GM13977 (cell line): ENCODE measurements around the gene SYT15.

Source experiments
- DNase-seq: peaks from one replicate; pipeline ENCODE4 v3.0.0; 2012; ENCODE audit warnings: low spot score
- CTCF ChIP-seq: IDR thresholded peaks from 2 replicates; pipeline ENCODE4 v1.5.1; 2012; ENCODE audit warnings: mild to moderate bottlenecking, control low read depth; ENCODE audit not compliant: insufficient read depth; ENCODE audit errors: extremely low read depth, missing control alignments
- in situ Hi-C: fragments of 300-500 bp; cut with MboI; formaldehyde crosslinking; loops from one replicate; pipeline ENCODE4 v1.12.0; 2022; ENCODE audit warnings: low sequenced_read_pairs, low pct_unique_long_range_greater_than_20kb, mixed read lengths, inconsistent platforms; ENCODE audit not compliant: unreplicated experiment

The SYT15 gene

GRCh38 chr10:46555713-46556514, 23.0 kb upstream of the SYT15 start:
- no peak for TF ChIP-seq CTCF
- DNase-seq = no peak
- in situ Hi-C loops = no loop called here

DNA sequence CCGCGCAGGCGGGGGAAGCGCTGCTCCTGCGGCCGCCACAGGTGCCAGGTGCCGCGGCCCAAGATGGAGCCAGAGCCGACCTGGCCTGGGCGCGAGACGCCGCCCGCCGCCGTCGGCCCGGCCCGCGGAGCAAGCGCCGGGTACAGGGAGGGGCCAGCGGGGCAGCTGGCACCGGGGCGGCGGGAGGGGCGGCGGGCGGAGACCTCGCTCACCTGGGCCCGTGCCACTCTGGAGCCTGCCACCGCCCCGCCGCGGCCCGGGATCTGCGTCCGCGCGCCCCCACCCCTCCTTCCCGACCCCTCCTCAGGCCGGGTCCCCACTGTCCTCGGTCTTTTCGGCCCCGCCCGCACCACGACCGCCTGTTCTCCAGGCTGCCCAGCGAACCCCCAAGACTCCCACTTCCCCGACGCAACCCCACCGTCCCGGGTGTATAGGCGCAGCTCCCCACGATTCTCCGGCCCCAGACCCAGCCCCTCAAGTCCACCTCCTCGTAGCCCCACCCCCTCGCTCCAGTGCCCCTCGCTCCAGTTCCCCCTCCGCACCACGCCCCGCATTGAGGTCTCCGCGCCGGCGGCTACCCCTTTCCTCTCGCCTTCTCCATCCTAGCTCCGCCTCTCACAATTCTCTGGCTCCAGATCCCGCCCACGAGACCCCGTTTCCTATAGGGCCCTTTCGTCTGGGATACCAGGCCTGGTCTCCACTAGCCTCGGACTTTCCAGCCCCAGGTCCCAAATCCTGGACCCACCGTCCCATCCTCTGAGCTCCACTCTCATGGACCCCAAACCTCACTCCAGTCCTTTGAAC, 22.2 kb upstream of the SYT15 start, which contains the start of gene GPRIN2:
GPRIN2 (minus strand) TSS at position 144 of the 804 bp plus-strand sequence. CDS start 5,922 bp downstream, outside the sequence.
- TF ChIP-seq CTCF = no peak
- in situ Hi-C loops = no loop called here
- no peak for DNase-seq

DNA sequence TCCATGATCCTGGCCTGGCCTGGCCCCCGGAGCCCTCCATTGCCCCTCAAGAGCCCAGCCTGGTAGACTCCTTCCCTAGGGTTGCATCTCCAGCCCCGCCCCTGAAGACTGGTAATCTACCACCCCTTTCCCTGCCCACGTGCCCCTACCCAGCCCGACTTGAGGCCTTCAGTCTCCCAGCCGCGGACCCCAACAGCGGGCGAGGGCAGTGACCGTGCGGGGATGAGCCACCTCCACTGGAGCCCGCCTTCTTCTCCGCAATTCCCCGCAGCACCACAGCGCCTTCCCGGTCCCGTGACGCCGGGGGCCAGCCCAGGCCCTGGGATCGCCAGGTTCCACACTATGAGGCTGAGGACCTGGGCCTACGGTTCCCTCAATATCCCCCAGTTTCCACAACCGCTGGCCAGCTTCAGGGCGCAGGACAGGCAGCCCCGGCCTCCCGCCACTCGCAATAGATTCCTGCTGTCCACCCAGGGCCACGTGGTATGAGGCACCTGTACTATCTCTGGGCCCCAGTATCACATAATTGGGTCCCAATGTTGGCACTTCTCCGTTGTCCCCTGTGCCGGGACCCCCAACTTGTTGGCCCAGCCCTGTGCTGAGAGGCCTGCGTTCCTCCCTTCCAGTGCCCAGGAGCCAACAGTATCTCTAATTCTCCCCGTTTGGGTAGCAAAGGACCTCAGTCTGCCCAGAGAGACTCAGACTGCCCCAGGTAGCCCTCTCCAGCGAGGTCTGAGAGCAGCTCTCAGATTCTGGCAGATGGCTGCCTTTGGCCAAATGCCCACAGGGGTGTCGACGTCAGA, 21.4 kb upstream of the SYT15 start:
- no peak for TF ChIP-seq CTCF
- in situ Hi-C loops = no loop called here
- no peak for DNase-seq

GRCh38 chr10:46558122-46558391, 20.9 kb upstream of the SYT15 start:
- TF ChIP-seq CTCF = no peak
- in situ Hi-C loops = no loop called here
- no peak for DNase-seq

DNA sequence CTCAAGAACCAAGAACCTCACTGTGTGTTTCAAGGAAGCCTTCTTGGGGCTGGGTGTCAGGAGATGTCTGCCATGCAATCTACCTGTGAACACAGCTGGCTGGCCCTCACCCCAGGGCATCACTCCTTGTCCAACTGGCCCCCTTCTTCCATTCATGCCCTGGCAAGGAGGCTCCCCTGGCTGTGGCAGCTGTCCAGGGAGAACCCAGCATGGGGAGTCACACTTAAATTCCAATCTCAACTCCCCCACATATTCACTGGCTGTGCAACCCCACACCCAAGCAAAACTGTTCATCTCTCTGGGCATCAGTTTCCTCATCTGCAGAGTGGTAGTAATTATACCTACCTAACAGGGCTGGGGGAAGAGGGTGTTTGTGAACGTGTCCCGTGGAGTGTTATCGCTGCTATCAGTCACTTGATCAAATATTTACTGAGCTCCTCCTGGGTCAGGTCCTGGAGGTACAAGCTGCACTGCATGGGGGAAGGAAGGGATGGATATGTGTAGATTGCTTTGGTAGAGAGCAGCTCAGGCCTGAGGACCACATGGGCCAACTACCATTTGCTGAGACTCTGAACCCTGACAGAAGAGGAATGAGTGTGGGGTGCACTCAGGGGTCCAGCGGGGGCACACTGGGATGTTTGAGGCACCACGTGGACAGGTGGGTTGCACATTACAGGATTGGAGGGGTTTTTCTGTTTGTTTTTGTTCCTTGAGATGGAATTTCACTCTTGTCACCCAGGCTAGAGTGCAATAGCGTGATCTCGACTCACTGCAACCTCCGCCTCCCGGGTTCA, 20.3 kb upstream of the SYT15 start:
- DNase-seq = no peak
- in situ Hi-C loops = no loop called here
- TF ChIP-seq CTCF = no peak

- DNase-seq = no peak
Measured at GRCh38 chr10:46559231-46559671, 19.7 kb upstream of the SYT15 start.

More at GRCh38 chr10:46559231-46559671, 19.7 kb upstream of the SYT15 start:
- in situ Hi-C loops = no loop called here
- TF ChIP-seq CTCF = no peak
